WTC11 (cell line): ENCODE measurements around the gene SMOC1.
"Not testable (repeated sequence)": the region's sequence is repeated elsewhere in the genome, so short reads cannot be mapped to it uniquely, and the experiment has no call there.

Source experiments
- E2F5 ChIP-seq: sonication (generic); formaldehyde crosslinking; IDR thresholded peaks from 2 replicates; pipeline ENCODE4 v1.8.1; 2022; ENCODE audit warnings: mild to moderate bottlenecking, moderate library complexity, missing genetic modification reagents
- NFYB ChIP-seq: sonication (generic); formaldehyde crosslinking; conservative IDR thresholded peaks from 2 replicates; pipeline ENCODE4 v1.8.0; 2022; ENCODE audit warnings: low read depth, missing genetic modification reagents
- PREB ChIP-seq: sonication (generic); formaldehyde crosslinking; IDR thresholded peaks from 2 replicates; pipeline ENCODE4 v1.8.1; 2022; ENCODE audit warnings: mild to moderate bottlenecking, missing genetic modification reagents, moderate library complexity, borderline replicate concordance
- TEAD1 ChIP-seq: sonication (generic); formaldehyde crosslinking; IDR thresholded peaks from 2 replicates; pipeline ENCODE4 v1.8.0; 2022; ENCODE audit warnings: mild to moderate bottlenecking, missing genetic modification reagents
- TEAD4 ChIP-seq: sonication (generic); formaldehyde crosslinking; IDR thresholded peaks from 2 replicates; pipeline ENCODE4 v1.8.0; 2022; ENCODE audit warnings: mild to moderate bottlenecking, missing genetic modification reagents
- ZBTB43 ChIP-seq: sonication (generic); formaldehyde crosslinking; IDR thresholded peaks from 2 replicates; pipeline ENCODE4 v1.8.1; 2023; ENCODE audit warnings: mild to moderate bottlenecking, missing genetic modification reagents
- TF ChIP-seq, protein P1 (sequence below): sonication (generic); formaldehyde crosslinking; IDR thresholded peaks from 2 replicates; pipeline ENCODE4 v1.8.1; 2023; ENCODE audit warnings: mild to moderate bottlenecking, missing genetic modification reagents, moderate library complexity
- TF ChIP-seq, protein P2 (sequence below): sonication (generic); formaldehyde crosslinking; IDR thresholded peaks from 2 replicates; pipeline ENCODE4 v1.8.0; 2022; ENCODE audit warnings: mild to moderate bottlenecking, missing genetic modification reagents

- not testable (repeated sequence) for TF ChIP-seq PREB; NFYB (CRISPR knock-in tag); E2F5 (CRISPR knock-in tag); TEAD1 (CRISPR knock-in tag); ZBTB43 (CRISPR knock-in tag); TEAD4 (CRISPR knock-in tag)
- TF ChIP-seq, protein P1, sequence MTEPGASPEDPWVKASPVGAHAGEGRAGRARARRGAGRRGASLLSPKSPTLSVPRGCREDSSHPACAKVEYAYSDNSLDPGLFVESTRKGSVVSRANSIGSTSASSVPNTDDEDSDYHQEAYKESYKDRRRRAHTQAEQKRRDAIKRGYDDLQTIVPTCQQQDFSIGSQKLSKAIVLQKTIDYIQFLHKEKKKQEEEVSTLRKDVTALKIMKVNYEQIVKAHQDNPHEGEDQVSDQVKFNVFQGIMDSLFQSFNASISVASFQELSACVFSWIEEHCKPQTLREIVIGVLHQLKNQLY = not testable (repeated sequence)
- TF ChIP-seq, protein P2, sequence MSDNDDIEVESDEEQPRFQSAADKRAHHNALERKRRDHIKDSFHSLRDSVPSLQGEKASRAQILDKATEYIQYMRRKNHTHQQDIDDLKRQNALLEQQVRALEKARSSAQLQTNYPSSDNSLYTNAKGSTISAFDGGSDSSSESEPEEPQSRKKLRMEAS (CRISPR knock-in tag) = not testable (repeated sequence)
Observed at GRCh38 chr14:69903046-69903445, 23.8 kb downstream of the SMOC1 start.
